ENCODE data around the gene RC3H2. TPM values are rescaled to one million over a fixed set of nuclear protein-coding genes. Genes with fewer than 3 reads are reported as not detected.
"Not testable (repeated sequence)": the region's sequence is repeated elsewhere in the genome, so short reads cannot be mapped to it uniquely, and the experiment has no call there.

RC3H2 gene
- total RNA-seq, 2 experiments from 2014 or later, result 45.0 to 73.7 TPM

GRCh38 chr9:122857815-122858214 lies 47.3 kb downstream of the RC3H2 start:
- H3K9me2 ChIP-seq (ENCODE audit: insufficient read depth, low read length), result no peaks in the 10 kb centered on the region
- H3K36me3 ChIP-seq (ENCODE audit: insufficient read depth, low read length), result peaks cover 95% of the 10 kb centered on the region
- no peaks in the 10 kb centered on the region for H4K20me1 ChIP-seq (ENCODE audit: insufficient read depth, low read length)
- no peak overlapping the region for H3K27ac ChIP-seq (ENCODE audit: low read depth, low read length, poor library complexity, severe bottlenecking)
- ChIA-PET CTCF (ENCODE audit: unreplicated experiment) (no interaction called here), POLR2A (no interaction called here)
- intact Hi-C loops (cut with micrococcal nuclease; ENCODE audit: unreplicated experiment), result no loop called here
- no peak for DNase-seq (ENCODE audit: low spot score)
- H3K4me3 ChIP-seq (ENCODE audit: low read depth, low read length, poor library complexity, severe bottlenecking), result no peak overlapping the region
- H3K9me3 ChIP-seq (ENCODE audit: low read length), result no peaks in the 10 kb centered on the region
- no peaks in the 10 kb centered on the region for H3K4me1 ChIP-seq (ENCODE audit: insufficient read depth, low read length, poor library complexity, severe bottlenecking)
- TF ChIP-seq CTCF (conservative IDR thresholded peaks at IDR 0.05; ENCODE audit: low read length) (no peak), EZH2phosphoT487 (IDR thresholded peaks at IDR 0.05; ENCODE audit: borderline replicate concordance, low read depth, low read length) (no peak)
- no peaks in the 10 kb centered on the region for H3K79me2 ChIP-seq (ENCODE audit: insufficient read depth, low read depth, low read length)
- H2AFZ ChIP-seq (ENCODE audit: low read length), result no peak overlapping the region
- no peak overlapping the region for H3K4me2 ChIP-seq (ENCODE audit: low read length)
- BruUV-seq (replicated peaks), result no TSS peak

GRCh38 chr9:122852085-122852786 lies 52.9 kb downstream of the RC3H2 start:
- H3K79me2 ChIP-seq (ENCODE audit: insufficient read depth, low read depth, low read length); H3K4me1 ChIP-seq (ENCODE audit: insufficient read depth, low read length, poor library complexity, severe bottlenecking); H3K4me3 ChIP-seq (ENCODE audit: low read depth, low read length, poor library complexity, severe bottlenecking); H4K20me1 ChIP-seq (ENCODE audit: insufficient read depth, low read length); H3K4me2 ChIP-seq (ENCODE audit: low read length); H3K9me3 ChIP-seq (ENCODE audit: low read length); DNase-seq (ENCODE audit: low spot score); H3K9me2 ChIP-seq (ENCODE audit: insufficient read depth, low read length); POLR2A ChIA-PET; intact Hi-C loops (cut with micrococcal nuclease; ENCODE audit: unreplicated experiment); BruUV-seq (replicated peaks); H2AFZ ChIP-seq (ENCODE audit: low read length); H3K27ac ChIP-seq (ENCODE audit: low read depth, low read length, poor library complexity, severe bottlenecking); CTCF ChIA-PET (ENCODE audit: unreplicated experiment): not testable (repeated sequence)
- H3K36me3 ChIP-seq (ENCODE audit: insufficient read depth, low read length), result peaks cover 83% of the 10 kb centered on the region

DNA sequence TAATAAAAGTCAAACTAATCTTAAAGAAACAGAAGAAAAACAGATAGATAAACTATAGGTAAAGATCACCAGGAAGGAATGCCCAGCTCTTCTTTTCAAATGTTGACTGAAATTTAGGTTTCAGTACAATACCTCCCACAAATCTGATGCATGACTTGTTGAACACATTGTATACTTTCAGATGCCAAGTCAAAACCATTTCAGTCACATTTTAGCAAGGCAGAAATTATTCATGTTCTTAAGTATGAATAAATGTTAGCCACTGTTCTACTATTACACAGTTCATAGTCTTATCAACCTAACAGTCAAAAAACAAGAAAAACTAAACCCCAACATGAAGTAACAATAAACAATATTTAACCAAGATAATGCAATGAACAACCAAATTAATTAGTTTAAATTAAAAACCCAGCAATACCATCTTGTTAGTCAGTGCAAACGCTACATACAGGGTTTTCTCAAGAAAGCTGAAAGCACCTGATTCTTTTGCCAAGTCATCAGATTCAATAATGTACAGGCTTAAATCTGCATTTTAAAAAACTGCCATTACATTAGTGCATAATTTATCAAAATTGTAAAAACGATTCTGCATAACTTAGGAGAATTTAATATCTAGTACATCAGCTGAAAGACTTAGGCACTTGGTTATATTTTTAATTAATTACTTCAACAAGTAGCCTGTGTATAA lies 56.8 kb downstream of the RC3H2 start:
- H3K4me2 ChIP-seq (ENCODE audit: low read length), result no peak overlapping the region
- no TSS peak for BruUV-seq (replicated peaks)
- no peak for DNase-seq (ENCODE audit: low spot score)
- CTCF ChIA-PET (ENCODE audit: unreplicated experiment), result interaction anchor here (0.9 kb wide), 1 partner anchor 851 kb away, joined by 3 read pairs; no protein-coding TSS in a partner anchor
- no peak for TF ChIP-seq EZH2phosphoT487 (IDR thresholded peaks at IDR 0.05; ENCODE audit: borderline replicate concordance, low read depth, low read length)
- TF ChIP-seq CTCF (conservative IDR thresholded peaks at IDR 0.05; ENCODE audit: low read length), result no peak
- intact Hi-C loops (cut with micrococcal nuclease; ENCODE audit: unreplicated experiment), result loop anchor here (5.0 kb wide), 1 partner anchor 34 kb away; no protein-coding TSS in a partner anchor
- H3K4me3 ChIP-seq (ENCODE audit: low read depth, low read length, poor library complexity, severe bottlenecking), result no peak overlapping the region
- no peaks in the 10 kb centered on the region for H4K20me1 ChIP-seq (ENCODE audit: insufficient read depth, low read length)
- no peaks in the 10 kb centered on the region for H3K9me2 ChIP-seq (ENCODE audit: insufficient read depth, low read length)
- H3K27ac ChIP-seq (ENCODE audit: low read depth, low read length, poor library complexity, severe bottlenecking), result no peak overlapping the region
- H3K4me1 ChIP-seq (ENCODE audit: insufficient read depth, low read length, poor library complexity, severe bottlenecking), result no peaks in the 10 kb centered on the region
- peaks cover 64% of the 10 kb centered on the region for H3K36me3 ChIP-seq (ENCODE audit: insufficient read depth, low read length)
- POLR2A ChIA-PET, result interaction anchor here (0.7 kb wide), 2 partner anchors 27 to 73 kb away, joined by 3 read pairs; no protein-coding TSS in a partner anchor
- H2AFZ ChIP-seq (ENCODE audit: low read length), result no peak overlapping the region
- no peaks in the 10 kb centered on the region for H3K9me3 ChIP-seq (ENCODE audit: low read length)
- H3K79me2 ChIP-seq (ENCODE audit: insufficient read depth, low read depth, low read length), result no peaks in the 10 kb centered on the region

All from OCI-LY7 (cell line).